ENCODE measurements around the gene TFPI. TPM values are rescaled to one million over a fixed set of nuclear protein-coding genes. Genes with fewer than 3 reads are reported as not detected.

The TFPI gene
- 100 to 1,000 TPM; 145 to 223 (median 189) TPM for total RNA-seq
- long read RNA-seq, transcript TFPI-201 (8 exons, 3,885 nt) = major isoform, 23 of 38 reads
- long read RNA-seq, partial matches to known transcripts = 4 of 38 reads
- long read RNA-seq, other reads (novel, unspliced or antisense) = 9 of 38 reads

DNA sequence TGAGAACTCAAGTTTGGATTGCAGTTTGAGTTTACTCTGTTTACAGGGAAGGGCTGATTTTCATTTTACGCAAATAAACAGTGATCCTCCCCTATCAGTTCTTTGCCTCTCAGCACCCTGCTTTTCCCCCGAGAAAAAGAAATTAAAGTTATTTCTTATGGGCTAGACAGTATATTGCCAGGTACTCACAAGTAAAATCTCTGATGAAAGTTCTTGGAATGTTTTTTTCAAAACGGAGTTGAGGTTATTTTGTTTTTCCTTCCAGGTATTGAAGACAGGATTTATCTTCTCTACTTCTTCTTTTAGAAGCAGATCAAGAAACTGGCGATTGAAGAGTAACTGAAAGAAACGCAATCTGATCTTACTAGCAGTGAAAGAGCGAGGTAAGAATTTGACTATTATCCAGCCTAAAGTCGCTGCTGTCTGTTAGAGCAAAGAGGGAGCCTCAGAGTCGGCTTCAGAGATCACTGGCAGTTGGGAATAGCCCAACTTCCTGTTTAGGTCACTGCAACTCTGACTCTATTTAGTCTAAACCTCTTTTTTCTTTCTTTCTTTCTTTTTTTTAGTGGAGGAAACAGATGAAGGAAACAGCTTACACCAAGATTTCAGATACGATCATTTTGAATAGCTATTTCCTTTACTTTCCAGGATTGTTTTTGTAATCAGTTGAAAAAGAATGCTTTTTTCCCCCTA is at the start of gene TFPI:
TFPI (minus strand) TSS at position 425 of the 693 bp plus-strand sequence. CDS start 50,667 bp downstream, outside the sequence.
- H3K9me3 ChIP-seq = no peaks in the 10 kb centered on the region
- peak in 2 of 3 donors; percentile 25 to 67 for DNase-seq
- H3K4me3 ChIP-seq = peak within 1 kb of the TSS; percentile 29 to 53 (median 49)
- peak; percentile 76 for TF ChIP-seq POLR2A (IDR thresholded peaks at IDR 0.05)
- TF ChIP-seq, protein P1, sequence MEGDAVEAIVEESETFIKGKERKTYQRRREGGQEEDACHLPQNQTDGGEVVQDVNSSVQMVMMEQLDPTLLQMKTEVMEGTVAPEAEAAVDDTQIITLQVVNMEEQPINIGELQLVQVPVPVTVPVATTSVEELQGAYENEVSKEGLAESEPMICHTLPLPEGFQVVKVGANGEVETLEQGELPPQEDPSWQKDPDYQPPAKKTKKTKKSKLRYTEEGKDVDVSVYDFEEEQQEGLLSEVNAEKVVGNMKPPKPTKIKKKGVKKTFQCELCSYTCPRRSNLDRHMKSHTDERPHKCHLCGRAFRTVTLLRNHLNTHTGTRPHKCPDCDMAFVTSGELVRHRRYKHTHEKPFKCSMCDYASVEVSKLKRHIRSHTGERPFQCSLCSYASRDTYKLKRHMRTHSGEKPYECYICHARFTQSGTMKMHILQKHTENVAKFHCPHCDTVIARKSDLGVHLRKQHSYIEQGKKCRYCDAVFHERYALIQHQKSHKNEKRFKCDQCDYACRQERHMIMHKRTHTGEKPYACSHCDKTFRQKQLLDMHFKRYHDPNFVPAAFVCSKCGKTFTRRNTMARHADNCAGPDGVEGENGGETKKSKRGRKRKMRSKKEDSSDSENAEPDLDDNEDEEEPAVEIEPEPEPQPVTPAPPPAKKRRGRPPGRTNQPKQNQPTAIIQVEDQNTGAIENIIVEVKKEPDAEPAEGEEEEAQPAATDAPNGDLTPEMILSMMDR (IDR thresholded peaks at IDR 0.05) = no peak
- H3K36me3 ChIP-seq = no peaks in the 10 kb centered on the region
- H3K27ac ChIP-seq = peak within 1 kb of the TSS; percentile 86 to 97 (median 93)
- H3K4me1 ChIP-seq = peaks cover 0 to 9% (median 0%) of the 10 kb centered on the region in 4 donors
- intact Hi-C loops (cut with DNase I) = no loop called here
- no peaks in the 10 kb centered on the region for H3K27me3 ChIP-seq
- peak; percentile 75 to 87 (median 80) for ATAC-seq
- WGBS (ENCODE audit: insufficient coverage, low coverage, low lambda C conversion rate, missing lambda C conversion rate) = under 1% methylated on average over 9 of the region's 9 CpGs

DNA sequence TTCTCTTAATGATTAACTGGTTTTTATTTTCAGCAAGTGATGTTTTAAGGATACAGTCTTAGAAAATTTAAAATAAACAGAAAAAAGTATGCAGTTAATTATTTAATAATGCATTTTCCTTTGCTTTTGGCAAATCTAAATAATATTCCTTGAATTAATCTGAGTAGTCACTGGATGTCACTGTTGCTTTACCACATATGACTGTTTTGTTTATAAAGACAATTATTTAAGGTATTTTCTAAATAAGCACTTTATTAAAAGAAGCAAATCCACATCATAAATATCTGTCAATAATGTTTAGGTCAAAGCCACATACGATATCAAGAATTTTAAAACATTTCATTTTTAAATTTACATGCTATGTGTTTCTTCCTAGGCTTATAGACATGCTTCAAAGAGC is 40.6 kb upstream of the TFPI start:
- H3K27me3 ChIP-seq = no peaks in the 10 kb centered on the region
- peaks cover 0 to 3% (median 0%) of the 10 kb centered on the region in 4 donors for H3K9me3 ChIP-seq
- DNase-seq = no peak
- 44% methylated on average over 1 of the region's 1 CpG for WGBS (ENCODE audit: insufficient coverage, low coverage, low lambda C conversion rate, missing lambda C conversion rate)
- no peak for TF ChIP-seq POLR2A (IDR thresholded peaks at IDR 0.05)
- TF ChIP-seq, protein P1 (IDR thresholded peaks at IDR 0.05) = peak in 2 of 4 donors; percentile 11 to 12
- no peaks in the 10 kb centered on the region for H3K36me3 ChIP-seq
- no peak for ATAC-seq
- intact Hi-C loops (cut with DNase I) = no loop called here
- H3K4me3 ChIP-seq = no peak overlapping the region
- no peaks in the 10 kb centered on the region for H3K4me1 ChIP-seq
- H3K27ac ChIP-seq = no peak overlapping the region

DNA sequence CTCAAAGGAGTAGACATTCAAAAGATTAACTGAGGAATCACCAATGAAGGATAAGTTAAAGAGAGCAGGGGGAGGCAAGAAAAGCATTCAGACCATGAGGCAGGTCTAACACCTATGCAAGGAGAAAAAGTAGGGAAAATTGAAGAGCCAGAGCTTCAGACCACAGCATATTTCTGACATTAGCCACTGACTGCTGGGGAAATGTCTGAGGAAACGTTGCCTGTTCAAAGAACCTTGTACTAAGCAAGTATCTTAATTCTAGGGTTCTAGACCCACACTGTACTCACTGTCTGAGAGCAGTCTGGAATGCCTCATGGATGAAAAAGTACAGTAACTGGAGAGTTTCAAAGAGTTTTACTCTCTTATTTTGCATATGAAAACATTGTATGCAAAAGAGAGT is 39.5 kb upstream of the TFPI start:
- Histone ChIP-seq H3K4me3 (no peak overlapping the region), H3K27me3 (no peaks in the 10 kb centered on the region), H3K4me1 (no peaks in the 10 kb centered on the region), H3K9me3 (peaks cover 0 to 3% (median 0%) of the 10 kb centered on the region in 4 donors), H3K27ac (no peak overlapping the region), H3K36me3 (no peaks in the 10 kb centered on the region)
- ATAC-seq (no peak), DNase-seq (no peak)
- 36% methylated on average over 1 of the region's 1 CpG for WGBS (ENCODE audit: insufficient coverage, low coverage, low lambda C conversion rate, missing lambda C conversion rate)
- intact Hi-C loops (cut with DNase I) = no loop called here
- TF ChIP-seq POLR2A (IDR thresholded peaks at IDR 0.05) = no peak
- TF ChIP-seq, protein P1 (IDR thresholded peaks at IDR 0.05) = no peak

- Histone ChIP-seq H3K27me3 (no peaks in the 10 kb centered on the region), H3K4me3 (no peak overlapping the region), H3K9me3 (peaks cover 0 to 3% (median 0%) of the 10 kb centered on the region in 4 donors), H3K27ac (no peak overlapping the region), H3K4me1 (no peaks in the 10 kb centered on the region), H3K36me3 (no peaks in the 10 kb centered on the region)
- ATAC-seq = no peak
- intact Hi-C loops (cut with DNase I) = no loop called here
- TF ChIP-seq POLR2A (IDR thresholded peaks at IDR 0.05) = no peak
- TF ChIP-seq, protein P1 (IDR thresholded peaks at IDR 0.05) = no peak
- DNase-seq = no peak
Measured at GRCh38 chr2:187593098-187593497, 38.9 kb upstream of the TFPI start.
